Right lobe of liver (tissue), 6 donors: ENCODE results near the gene DLGAP3. TPM values are rescaled to one million over a fixed set of nuclear protein-coding genes. Genes with fewer than 3 reads are reported as not detected.

Source experiments
- ATAC-seq, 4 donors: fragments of 200-7000 bp; cut with Tn5 transposase; one replicate each; pipeline ENCODE4 v1.9.1; 2020; ENCODE audit warnings: mild to moderate bottlenecking in 4 of 4, moderate library complexity in 4 of 4
- DNase-seq, 3 donors: peaks; one replicate each; pipeline ENCODE4 v3.0.0-alpha.2; 2020
- H3K27ac ChIP-seq, 3 donors: fragments of 200-600 bp; one replicate each; pipeline ENCODE4 v1.8.0; 2022
- H3K27me3 ChIP-seq, 2 donors: fragments of 200-600 bp; one replicate each; pipeline ENCODE4 v1.8.0; 2022
- H3K36me3 ChIP-seq, 4 donors: fragments of 200-600 bp; sonication (generic) in 1 of 4; one replicate each; pipeline versions ENCODE4 v1.5.1 to v1.8.0; 2017 to 2022; ENCODE audit warnings: control low read depth in 1 of 4
- H3K4me1 ChIP-seq, 4 donors: fragments of 200-600 bp; sonication (generic) in 1 of 4; one replicate each; pipeline versions ENCODE4 v1.5.1 to v1.8.0; 2017 to 2022; ENCODE audit warnings: control low read depth in 1 of 4
- H3K4me3 ChIP-seq, 3 donors: fragments of 200-600 bp; one replicate each; pipeline ENCODE4 v1.8.0; 2022
- H3K9me3 ChIP-seq, 4 donors: fragments of 200-600 bp; sonication (generic) in 1 of 4; one replicate each; pipeline versions ENCODE4 v1.5.1 to v1.8.0; 2017 to 2022; ENCODE audit warnings: control low read depth in 1 of 4
- CTCF ChIP-seq, 4 donors: fragments of 200-600 bp in 3 of 4; fragments of 450-650 bp in 1 of 4; IDR thresholded peaks; one replicate each; pipeline versions ENCODE4 v1.5.1 to v1.8.0; 2016 to 2022; ENCODE audit warnings: antibody characterized with exemption in 4 of 4, mild to moderate bottlenecking in 2 of 4
- POLR2A ChIP-seq: fragments of 450-650 bp; IDR thresholded peaks from one replicate; pipeline ENCODE4 v1.6.1; 2017; ENCODE audit warnings: antibody characterized with exemption, mild to moderate bottlenecking
- WGBS: methylation state at CpG from one replicate; pipeline ENCODE4 v1.1.6; 2018; ENCODE audit warnings: low coverage, low lambda C conversion rate; ENCODE audit not compliant: insufficient coverage; ENCODE audit errors: missing lambda C conversion rate; 5-methylcytosine and 5-hydroxymethylcytosine counted together
- intact Hi-C, 2 donors: fragments of 100-400 bp; cut with DNase I; formaldehyde crosslinking; loops; one replicate each; pipeline versions ENCODE4 v1.11.2 to v1.14.1; 2022
- total RNA-seq, 6 experiments: library from RNA; depleted of rRNA in 2 of 6; stranded (reverse); fragments of >200 nt in 2 of 6; fragmentation: NEBNext Ultra II Directional in 3 of 6; extraction: Animal tissue kit (Norgen Biotek cat#: 25700) in 3 of 6; gene quantifications; one replicate each; pipeline versions ENCODE4 v1.1.0 to v1.2.4, GENCODE V29; 2016 to 2023
- donor health status: DM: no; HTN: yes; CAD: no.
- donor health status: DM: no; HTN: no; CAD: no.
- donor health status: DM: no; HTN: no; CAD: no.
- donor health status: DM: no; HTN: yes; CAD: no.
- donor health status: DM: no; HTN: yes; CAD: no.

Gene DLGAP3
- total RNA-seq, 6 experiments from 2014 or later, result 0.07 to 0.13 TPM; not detected in 4

GRCh38 chr1:34899471-34899870 is 30.0 kb downstream of the DLGAP3 start:
- Histone ChIP-seq H3K36me3 (no peaks in the 10 kb centered on the region), H3K4me3 (no peak overlapping the region), H3K9me3 (no peaks in the 10 kb centered on the region), H3K27ac (no peak overlapping the region), H3K4me1 (no peaks in the 10 kb centered on the region), H3K27me3 (no peaks in the 10 kb centered on the region)
- 67% methylated on average over 1 of the region's 4 CpGs for WGBS
- intact Hi-C loops, result no loop called here
- TF ChIP-seq CTCF (IDR thresholded peaks at IDR 0.05) (no peak), POLR2A (no peak)
- DNase-seq, result peak in 1 of 3 donors; percentile 15
- no peak for ATAC-seq

- H3K36me3 ChIP-seq, result no peaks in the 10 kb centered on the region
- no peaks in the 10 kb centered on the region for H3K4me1 ChIP-seq
- no peak overlapping the region for H3K4me3 ChIP-seq
- 35% methylated on average over 2 of the region's 2 CpGs for WGBS
- intact Hi-C loops, result no loop called here
- no peak for ATAC-seq
- H3K9me3 ChIP-seq, result no peaks in the 10 kb centered on the region
- no peak overlapping the region for H3K27ac ChIP-seq
- H3K27me3 ChIP-seq, result no peaks in the 10 kb centered on the region
- TF ChIP-seq POLR2A (no peak), CTCF (IDR thresholded peaks at IDR 0.05) (no peak)
- DNase-seq, result no peak
Observed at GRCh38 chr1:34898330-34898761, 31.1 kb downstream of the DLGAP3 start.

GRCh38 chr1:34896612-34897011 is 32.8 kb downstream of the DLGAP3 start:
- H3K27ac ChIP-seq, result no peak overlapping the region
- intact Hi-C loops, result no loop called here
- H3K36me3 ChIP-seq, result no peaks in the 10 kb centered on the region
- H3K9me3 ChIP-seq, result no peaks in the 10 kb centered on the region
- ATAC-seq, result no peak
- 31% methylated on average over 1 of the region's 1 CpG for WGBS
- no peak for DNase-seq
- TF ChIP-seq POLR2A (no peak), CTCF (IDR thresholded peaks at IDR 0.05) (no peak)
- no peaks in the 10 kb centered on the region for H3K4me1 ChIP-seq
- H3K4me3 ChIP-seq, result no peak overlapping the region
- H3K27me3 ChIP-seq, result no peaks in the 10 kb centered on the region

GRCh38 chr1:34889705-34890104 is 39.7 kb downstream of the DLGAP3 start:
- H3K36me3 ChIP-seq, result no peaks in the 10 kb centered on the region
- intact Hi-C loops, result no loop called here
- H3K27me3 ChIP-seq, result peaks cover 0 to 13% of the 10 kb centered on the region in 2 donors
- peaks cover 0 to 4% (median 0%) of the 10 kb centered on the region in 4 donors for H3K4me1 ChIP-seq
- H3K9me3 ChIP-seq, result no peaks in the 10 kb centered on the region
- TF ChIP-seq CTCF (IDR thresholded peaks at IDR 0.05) (no peak), POLR2A (no peak)
- ATAC-seq (no peak), DNase-seq (no peak)
- no peak overlapping the region for H3K4me3 ChIP-seq
- no peak overlapping the region for H3K27ac ChIP-seq
- 49% methylated on average over 4 of the region's 4 CpGs for WGBS

- Histone ChIP-seq H3K36me3 (no peaks in the 10 kb centered on the region), H3K4me1 (peaks cover 0 to 4% (median 0%) of the 10 kb centered on the region in 4 donors), H3K27me3 (peaks cover 0 to 13% of the 10 kb centered on the region in 2 donors), H3K4me3 (no peak overlapping the region), H3K9me3 (no peaks in the 10 kb centered on the region), H3K27ac (no peak overlapping the region)
- TF ChIP-seq CTCF (IDR thresholded peaks at IDR 0.05) (no peak), POLR2A (no peak)
- WGBS, result 40% methylated on average over 1 of the region's 4 CpGs
- intact Hi-C loops, result no loop called here
- DNase-seq, result no peak
- ATAC-seq, result no peak
Observed at GRCh38 chr1:34887593-34887992, 41.9 kb downstream of the DLGAP3 start.
